ENCODE data around the gene KRT33B.

- no peak for TF ChIP-seq EZH2 (IDR thresholded peaks at IDR 0.05; ENCODE audit: borderline replicate concordance, insufficient read depth, low read length, poor library complexity, severe bottlenecking)
- TF ChIP-seq, protein P1, sequence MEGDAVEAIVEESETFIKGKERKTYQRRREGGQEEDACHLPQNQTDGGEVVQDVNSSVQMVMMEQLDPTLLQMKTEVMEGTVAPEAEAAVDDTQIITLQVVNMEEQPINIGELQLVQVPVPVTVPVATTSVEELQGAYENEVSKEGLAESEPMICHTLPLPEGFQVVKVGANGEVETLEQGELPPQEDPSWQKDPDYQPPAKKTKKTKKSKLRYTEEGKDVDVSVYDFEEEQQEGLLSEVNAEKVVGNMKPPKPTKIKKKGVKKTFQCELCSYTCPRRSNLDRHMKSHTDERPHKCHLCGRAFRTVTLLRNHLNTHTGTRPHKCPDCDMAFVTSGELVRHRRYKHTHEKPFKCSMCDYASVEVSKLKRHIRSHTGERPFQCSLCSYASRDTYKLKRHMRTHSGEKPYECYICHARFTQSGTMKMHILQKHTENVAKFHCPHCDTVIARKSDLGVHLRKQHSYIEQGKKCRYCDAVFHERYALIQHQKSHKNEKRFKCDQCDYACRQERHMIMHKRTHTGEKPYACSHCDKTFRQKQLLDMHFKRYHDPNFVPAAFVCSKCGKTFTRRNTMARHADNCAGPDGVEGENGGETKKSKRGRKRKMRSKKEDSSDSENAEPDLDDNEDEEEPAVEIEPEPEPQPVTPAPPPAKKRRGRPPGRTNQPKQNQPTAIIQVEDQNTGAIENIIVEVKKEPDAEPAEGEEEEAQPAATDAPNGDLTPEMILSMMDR (IDR thresholded peaks at IDR 0.05; ENCODE audit: poor library complexity, severe bottlenecking), result no peak
- no peak for TF ChIP-seq REST (IDR thresholded peaks at IDR 0.05; ENCODE audit: borderline replicate concordance)
- TF ChIP-seq RAD21 (conservative IDR thresholded peaks at IDR 0.05), result no peak
- TF ChIP-seq POLR2AphosphoS5 (IDR thresholded peaks at IDR 0.05), result no peak
- no peak for TF ChIP-seq MXI1 (conservative IDR thresholded peaks at IDR 0.05; ENCODE audit: poor library complexity, severe bottlenecking)
Measured at GRCh38 chr17:41391535-41391934, 21.9 kb upstream of the KRT33B start.
